Osteoblast (primary cell): Measurements from ENCODE around the gene FAM161A. TPM values are rescaled to one million over a fixed set of nuclear protein-coding genes. Genes with fewer than 3 reads are reported as not detected.

Experiments
- DNase-seq: peaks from one replicate; pipeline ENCODE4 v3.0.0; 2011; ENCODE audit warnings: low spot score, mixed read lengths; ENCODE audit not compliant: insufficient read length; ENCODE audit errors: missing footprints
- H2AFZ ChIP-seq: 2 replicates; pipeline ENCODE4 v1.6.0; 2011; ENCODE audit warnings: mild to moderate bottlenecking, low read length
- H3K27ac ChIP-seq: 2 replicates; pipeline ENCODE4 v1.5.1; 2011; ENCODE audit warnings: mild to moderate bottlenecking, low read depth, low read length, moderate library complexity
- H3K27me3 ChIP-seq: 2 replicates; pipeline ENCODE4 v1.6.0; 2012; ENCODE audit warnings: mild to moderate bottlenecking, control low read depth, inconsistent platforms, low read length, moderate library complexity; ENCODE audit not compliant: insufficient read depth
- H3K36me3 ChIP-seq: 2 replicates; pipeline ENCODE4 v1.5.1; 2011; ENCODE audit warnings: mild to moderate bottlenecking, low read length, control low read depth, moderate library complexity; ENCODE audit not compliant: insufficient read depth
- H3K4me1 ChIP-seq: 2 replicates; pipeline ENCODE4 v1.5.1; 2011; ENCODE audit warnings: mild to moderate bottlenecking, low read length, control low read depth, moderate library complexity; ENCODE audit not compliant: insufficient read depth
- H3K4me2 ChIP-seq: 2 replicates; pipeline ENCODE4 v1.6.0; 2011; ENCODE audit warnings: mild to moderate bottlenecking, low read length; ENCODE audit not compliant: insufficient read depth
- H3K4me3 ChIP-seq: fragments of 200-600 bp; sonication (generic); 3 replicates; pipeline ENCODE4 v1.5.1; 2012; ENCODE audit warnings: mild to moderate bottlenecking, low read length, inconsistent platforms; ENCODE audit not compliant: insufficient read depth
- H3K79me2 ChIP-seq: 2 replicates; pipeline ENCODE4 v1.6.0; 2012; ENCODE audit warnings: mild to moderate bottlenecking, low read length, control low read depth, inconsistent platforms; ENCODE audit not compliant: insufficient read depth
- H3K9me3 ChIP-seq: 2 replicates; pipeline ENCODE4 v1.5.1; 2011; ENCODE audit warnings: low read depth, low read length, control low read depth
- H4K20me1 ChIP-seq: 2 replicates; pipeline ENCODE4 v1.6.0; 2012; ENCODE audit warnings: mild to moderate bottlenecking, low read length, control low read depth; ENCODE audit not compliant: insufficient read depth
- total RNA-seq: library from RNA; depleted of rRNA; stranded (reverse); fragments of >200 nt; gene quantifications from 2 replicates; pipeline ENCODE4 v1.2.3, GENCODE V29; 2012
- TF ChIP-seq, protein P1 (sequence below): IDR thresholded peaks from 2 replicates; pipeline ENCODE4 v1.5.1; 2011; ENCODE audit warnings: mild to moderate bottlenecking, low read depth, low read length, moderate library complexity; ENCODE audit errors: extremely low read depth

Gene FAM161A, protein sequence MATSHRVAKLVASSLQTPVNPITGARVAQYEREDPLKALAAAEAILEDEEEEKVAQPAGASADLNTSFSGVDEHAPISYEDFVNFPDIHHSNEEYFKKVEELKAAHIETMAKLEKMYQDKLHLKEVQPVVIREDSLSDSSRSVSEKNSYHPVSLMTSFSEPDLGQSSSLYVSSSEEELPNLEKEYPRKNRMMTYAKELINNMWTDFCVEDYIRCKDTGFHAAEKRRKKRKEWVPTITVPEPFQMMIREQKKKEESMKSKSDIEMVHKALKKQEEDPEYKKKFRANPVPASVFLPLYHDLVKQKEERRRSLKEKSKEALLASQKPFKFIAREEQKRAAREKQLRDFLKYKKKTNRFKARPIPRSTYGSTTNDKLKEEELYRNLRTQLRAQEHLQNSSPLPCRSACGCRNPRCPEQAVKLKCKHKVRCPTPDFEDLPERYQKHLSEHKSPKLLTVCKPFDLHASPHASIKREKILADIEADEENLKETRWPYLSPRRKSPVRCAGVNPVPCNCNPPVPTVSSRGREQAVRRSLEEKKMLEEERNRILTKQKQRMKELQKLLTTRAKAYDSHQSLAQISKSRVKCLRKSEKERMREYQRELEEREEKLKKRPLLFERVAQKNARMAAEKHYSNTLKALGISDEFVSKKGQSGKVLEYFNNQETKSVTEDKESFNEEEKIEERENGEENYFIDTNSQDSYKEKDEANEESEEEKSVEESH
- 3.2 and 3.3 TPM in 2 replicates for total RNA-seq

DNA sequence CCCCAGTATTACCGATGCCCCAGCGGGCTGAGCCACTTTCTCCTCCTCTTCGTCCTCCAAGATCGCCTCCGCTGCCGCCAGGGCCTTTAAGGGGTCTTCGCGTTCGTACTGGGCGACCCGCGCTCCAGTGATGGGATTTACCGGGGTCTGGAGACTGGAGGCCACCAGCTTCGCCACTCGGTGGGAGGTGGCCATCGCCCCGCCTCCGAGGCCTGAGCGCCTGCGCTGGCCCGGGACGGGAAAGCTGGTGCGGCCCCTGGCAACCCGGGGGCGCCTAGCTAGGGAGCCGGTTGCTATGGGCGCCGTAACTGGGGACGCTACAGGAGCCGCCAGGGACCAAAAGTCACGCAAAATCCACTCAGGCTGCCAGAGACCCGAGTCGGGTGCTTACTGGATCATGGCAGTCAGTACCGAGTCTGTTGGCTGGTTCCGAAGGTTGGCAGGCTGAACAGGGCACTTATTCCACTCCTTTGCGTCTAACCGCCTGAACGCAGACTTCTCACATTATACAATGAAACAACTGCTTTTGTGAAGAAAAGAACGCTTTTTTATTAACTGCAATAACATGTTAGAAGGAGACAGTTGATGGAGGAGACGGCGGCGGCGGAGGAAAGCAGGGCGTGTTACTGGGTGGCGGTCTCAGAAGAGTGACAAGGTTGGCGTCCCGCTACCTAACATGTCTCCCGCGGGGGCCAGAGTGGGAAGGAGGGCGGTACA lies at the start of gene FAM161A:
FAM161A (minus strand) TSS at position 214 of the 717 bp plus-strand sequence; CDS start at position 195, 19 bp downstream.
- Histone ChIP-seq H2AFZ (peak within 1 kb of the TSS; percentile 99), H3K9me3 (no peaks in the 10 kb centered on the region), H3K27ac (peak within 1 kb of the TSS; percentile 64), H3K4me1 (peaks cover 9% of the 10 kb centered on the region), H3K79me2 (no peaks in the 10 kb centered on the region), H3K36me3 (no peaks in the 10 kb centered on the region), H3K4me2 (peak within 1 kb of the TSS; percentile 100), H3K27me3 (no peaks in the 10 kb centered on the region), H4K20me1 (no peaks in the 10 kb centered on the region), H3K4me3 (peak within 1 kb of the TSS; percentile 98)
- DNase-seq = peak; percentile 94
- TF ChIP-seq, protein P1, sequence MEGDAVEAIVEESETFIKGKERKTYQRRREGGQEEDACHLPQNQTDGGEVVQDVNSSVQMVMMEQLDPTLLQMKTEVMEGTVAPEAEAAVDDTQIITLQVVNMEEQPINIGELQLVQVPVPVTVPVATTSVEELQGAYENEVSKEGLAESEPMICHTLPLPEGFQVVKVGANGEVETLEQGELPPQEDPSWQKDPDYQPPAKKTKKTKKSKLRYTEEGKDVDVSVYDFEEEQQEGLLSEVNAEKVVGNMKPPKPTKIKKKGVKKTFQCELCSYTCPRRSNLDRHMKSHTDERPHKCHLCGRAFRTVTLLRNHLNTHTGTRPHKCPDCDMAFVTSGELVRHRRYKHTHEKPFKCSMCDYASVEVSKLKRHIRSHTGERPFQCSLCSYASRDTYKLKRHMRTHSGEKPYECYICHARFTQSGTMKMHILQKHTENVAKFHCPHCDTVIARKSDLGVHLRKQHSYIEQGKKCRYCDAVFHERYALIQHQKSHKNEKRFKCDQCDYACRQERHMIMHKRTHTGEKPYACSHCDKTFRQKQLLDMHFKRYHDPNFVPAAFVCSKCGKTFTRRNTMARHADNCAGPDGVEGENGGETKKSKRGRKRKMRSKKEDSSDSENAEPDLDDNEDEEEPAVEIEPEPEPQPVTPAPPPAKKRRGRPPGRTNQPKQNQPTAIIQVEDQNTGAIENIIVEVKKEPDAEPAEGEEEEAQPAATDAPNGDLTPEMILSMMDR = no peak

DNA sequence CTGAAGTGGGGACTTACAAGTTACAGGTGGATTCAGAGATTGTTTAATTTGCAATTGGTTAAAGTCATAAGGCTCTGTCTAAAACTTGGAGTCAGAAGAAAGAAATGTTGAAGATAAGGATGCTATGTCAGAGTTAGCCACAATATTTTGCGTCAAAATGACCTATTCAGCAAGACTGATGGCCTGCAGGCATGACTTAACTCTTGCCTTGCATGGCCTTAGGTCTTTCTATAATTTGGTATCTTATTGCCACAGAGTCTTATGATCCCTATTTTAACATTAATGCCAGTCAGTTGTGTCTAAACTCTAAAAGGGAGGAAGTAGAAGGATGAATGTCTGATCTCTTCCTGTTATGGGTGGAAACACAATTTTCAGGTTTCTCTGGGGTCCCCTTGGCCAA lies 46.4 kb upstream of the FAM161A start:
- H3K27me3 ChIP-seq = no peaks in the 10 kb centered on the region
- TF ChIP-seq, protein P1 = no peak
- H3K4me2 ChIP-seq = no peak overlapping the region
- H3K36me3 ChIP-seq = no peaks in the 10 kb centered on the region
- DNase-seq = no peak
- no peak overlapping the region for H3K4me3 ChIP-seq
- no peak overlapping the region for H3K27ac ChIP-seq
- no peaks in the 10 kb centered on the region for H3K4me1 ChIP-seq
- peaks cover 3% of the 10 kb centered on the region for H3K79me2 ChIP-seq
- no peak overlapping the region for H2AFZ ChIP-seq
- H3K9me3 ChIP-seq = no peaks in the 10 kb centered on the region
- no peaks in the 10 kb centered on the region for H4K20me1 ChIP-seq

DNA sequence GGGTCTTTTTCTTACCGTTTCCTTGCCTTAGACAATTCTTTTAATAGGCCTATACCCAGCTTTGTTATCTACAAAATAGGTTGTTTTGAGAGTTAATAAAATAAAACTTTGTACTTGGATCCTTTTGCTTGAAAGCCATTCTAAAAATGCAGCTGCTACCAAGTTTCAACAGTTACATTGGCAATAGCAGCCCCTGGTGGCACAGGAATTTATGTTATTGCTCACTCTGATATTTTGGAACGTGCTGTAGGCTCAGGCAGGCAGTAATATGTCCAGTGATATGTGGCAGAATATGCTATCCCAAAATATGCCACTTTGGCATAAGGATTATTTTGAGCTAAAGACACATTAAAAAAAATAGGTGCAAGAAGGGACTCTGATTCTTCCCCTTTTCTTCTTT lies 45.0 kb upstream of the FAM161A start:
- H3K27me3 ChIP-seq = no peaks in the 10 kb centered on the region
- H3K36me3 ChIP-seq = no peaks in the 10 kb centered on the region
- no peak for DNase-seq
- no peak overlapping the region for H3K27ac ChIP-seq
- no peaks in the 10 kb centered on the region for H4K20me1 ChIP-seq
- no peak overlapping the region for H3K4me3 ChIP-seq
- no peaks in the 10 kb centered on the region for H3K9me3 ChIP-seq
- H3K4me1 ChIP-seq = no peaks in the 10 kb centered on the region
- TF ChIP-seq, protein P1 = peak; percentile 56
- no peak overlapping the region for H3K4me2 ChIP-seq
- no peak overlapping the region for H2AFZ ChIP-seq
- H3K79me2 ChIP-seq = no peaks in the 10 kb centered on the region
